ENCODE results near the gene ERN1.
A peak's percentile ranks its signal among the peaks of the same experiment; 100 is the strongest.

ERN1 gene

GRCh38 chr17:64001763-64002529 lies 128.0 kb downstream of the ERN1 start:
- DNase-seq = no peak

GRCh38 chr17:64001091-64001579 lies 128.8 kb downstream of the ERN1 start:
- DNase-seq = no peak

GRCh38 chr17:63999680-64000531 lies 130.0 kb downstream of the ERN1 start:
- no peak for DNase-seq

GRCh38 chr17:63998721-63999679 lies 130.9 kb downstream of the ERN1 start:
- peak; percentile 48 for DNase-seq

GRCh38 chr17:63998050-63998720 lies 131.8 kb downstream of the ERN1 start, which contains the start of gene PRR29:
TSS of gene PRR29 (plus strand) at chr17:63998351. CDS start at chr17:63998365, 14 bp downstream.
- peak; percentile 80 for DNase-seq

- DNase-seq = no peak
These were observed 132.4 kb downstream of the ERN1 start for GRCh38 chr17:63997341-63998048.

- no peak for DNase-seq
These were observed 133.3 kb downstream of the ERN1 start for GRCh38 chr17:63996430-63997182.

GRCh38 chr17:63995626-63996025 lies 134.3 kb downstream of the ERN1 start:
- no peak for DNase-seq

GRCh38 chr17:63993368-63993985 lies 136.5 kb downstream of the ERN1 start:
- peak; percentile 52 for DNase-seq

GRCh38 chr17:63991611-63992010 lies 138.3 kb downstream of the ERN1 start:
- no peak for DNase-seq

- DNase-seq = no peak
These were observed 140.2 kb downstream of the ERN1 start for GRCh38 chr17:63989622-63990345.

Data from CD4-positive, alpha-beta T cell treated with Interleukin-12 subunit alpha and Interleukin-12 subunit beta, for 1 hour (primary cell).